ENCODE data around the gene PUM1. TPM values are rescaled to one million over a fixed set of nuclear protein-coding genes. Genes with fewer than 3 reads are reported as not detected.

Gene PUM1
- total RNA-seq, 2 donors from 2014 or later: 30.9 to 32.3 TPM

- ATAC-seq (no peak), DNase-seq (no peak)
- Histone ChIP-seq H3K4me1 (peaks cover 15% of the 10 kb centered on the region), H3K4me3 (no peak overlapping the region), H3K27me3 (no peaks in the 10 kb centered on the region), H3K36me3 (replicated peaks in 1 of 2; ENCODE audit: insufficient read depth in 1 of 2, low read depth in 2 of 2) (no peaks in the 10 kb centered on the region), H3K9me3 (no peaks in the 10 kb centered on the region), H3K27ac (peak overlapping the region in 1 of 4 donors; percentile 52)
- WGBS, 2 donors: 0% methylated on average over 1 of the region's 69 CpGs
- TF ChIP-seq POLR2A (IDR thresholded peaks at IDR 0.05): no peak
- no peak for TF ChIP-seq CTCF (IDR thresholded peaks at IDR 0.05)
- intact Hi-C loops (cut with DNase I): no loop called here
These were observed 157.2 kb downstream of the PUM1 start for GRCh38 chr1:30908316-30908695.

- intact Hi-C loops (cut with DNase I): no loop called here
- Histone ChIP-seq H3K4me1 (peaks cover 17% of the 10 kb centered on the region), H3K36me3 (replicated peaks in 1 of 2; ENCODE audit: insufficient read depth in 1 of 2, low read depth in 2 of 2) (no peaks in the 10 kb centered on the region), H3K27me3 (no peaks in the 10 kb centered on the region), H3K27ac (peak overlapping the region in 1 of 4 donors; percentile 52), H3K9me3 (no peaks in the 10 kb centered on the region), H3K4me3 (no peak overlapping the region)
- ATAC-seq: no peak
- no peak for DNase-seq
- WGBS, 2 donors: 19 to 28% methylated on average over 21 to 47 of the region's 47 CpGs
- TF ChIP-seq POLR2A (IDR thresholded peaks at IDR 0.05) (no peak), CTCF (IDR thresholded peaks at IDR 0.05) (no peak)
These were observed 157.8 kb downstream of the PUM1 start for GRCh38 chr1:30907481-30908315.

- no peaks in the 10 kb centered on the region for H3K27me3 ChIP-seq
- ATAC-seq (no peak), DNase-seq (no peak)
- peaks cover 26% of the 10 kb centered on the region for H3K4me1 ChIP-seq
- no peaks in the 10 kb centered on the region for H3K36me3 ChIP-seq (replicated peaks in 1 of 2; ENCODE audit: insufficient read depth in 1 of 2, low read depth in 2 of 2)
- no peak overlapping the region for H3K4me3 ChIP-seq
- TF ChIP-seq POLR2A (IDR thresholded peaks at IDR 0.05): no peak
- TF ChIP-seq CTCF (IDR thresholded peaks at IDR 0.05): no peak
- H3K27ac ChIP-seq: no peak overlapping the region
- intact Hi-C loops (cut with DNase I): no loop called here
- H3K9me3 ChIP-seq: no peaks in the 10 kb centered on the region
- WGBS, 2 donors: 95% methylated on average over 8 to 9 of the region's 9 CpGs
These were observed 158.7 kb downstream of the PUM1 start for GRCh38 chr1:30906631-30907441.

- Histone ChIP-seq H3K36me3 (replicated peaks in 1 of 2; ENCODE audit: insufficient read depth in 1 of 2, low read depth in 2 of 2) (no peaks in the 10 kb centered on the region), H3K9me3 (no peaks in the 10 kb centered on the region), H3K27me3 (no peaks in the 10 kb centered on the region), H3K4me1 (peaks cover 27% of the 10 kb centered on the region), H3K4me3 (no peak overlapping the region), H3K27ac (no peak overlapping the region)
- WGBS, 2 donors: 50 to 58% methylated on average over 9 of the region's 9 CpGs
- intact Hi-C loops (cut with DNase I): loop anchor here (2.0 kb wide), 1 partner anchor 105 kb away; no protein-coding TSS in a partner anchor
- ATAC-seq: no peak
- TF ChIP-seq CTCF (IDR thresholded peaks at IDR 0.05): no peak
- TF ChIP-seq POLR2A (IDR thresholded peaks at IDR 0.05): no peak
- DNase-seq: no peak
These were observed 159.4 kb downstream of the PUM1 start for GRCh38 chr1:30905916-30906620.
